Natural killer cell (primary cell): ENCODE results near the gene BRD9. TPM values are rescaled to one million over a fixed set of nuclear protein-coding genes. Genes with fewer than 3 reads are reported as not detected.

Source experiments
- ATAC-seq, 3 donors: fragments of 150-1000 bp in 2 of 3; fragments of 200-7000 bp in 1 of 3; cut with Tn5 transposase; 1 replicate in 1 of 3; 2 replicates in 2 of 3; pipeline ENCODE4 v1.10.0; 2021; ENCODE audit warnings: mild to moderate bottlenecking in 2 of 3, moderate library complexity in 2 of 3
- DNase-seq, 2 donors: peaks; one replicate each; pipeline versions ENCODE4 v3.0.0 to v3.0.0-alpha.2; 2013 to 2021; ENCODE audit warnings: mixed read lengths in 1 of 2
- H3K27ac ChIP-seq: one replicate; pipeline ENCODE4 v1.5.1; 2013; ENCODE audit warnings: mild to moderate bottlenecking, low read length
- H3K27me3 ChIP-seq: one replicate; pipeline ENCODE4 v1.6.1; 2013; ENCODE audit warnings: low read length; ENCODE audit not compliant: control insufficient read depth, insufficient read depth
- H3K36me3 ChIP-seq: one replicate; pipeline ENCODE4 v1.6.1; 2013; ENCODE audit warnings: low read length; ENCODE audit not compliant: control insufficient read depth, insufficient read depth
- H3K4me1 ChIP-seq: one replicate; pipeline ENCODE4 v1.6.1; 2013; ENCODE audit warnings: low read length; ENCODE audit not compliant: control insufficient read depth, insufficient read depth
- H3K4me3 ChIP-seq: one replicate; pipeline ENCODE4 v1.5.1; 2013; ENCODE audit warnings: low read length
- H3K9me3 ChIP-seq: one replicate; pipeline ENCODE4 v1.6.1; 2013; ENCODE audit warnings: low read length; ENCODE audit not compliant: control insufficient read depth, insufficient read depth
- H3K27ac Mint-ChIP-seq, 2 donors: one replicate each; pipeline ENCODE4 v1.8.0; 2022; ENCODE audit warnings: mild to moderate bottlenecking in 2 of 2, mixed read lengths in 2 of 2, moderate library complexity in 1 of 2
- H3K27me3 Mint-ChIP-seq, 2 donors: one replicate each; pipeline ENCODE4 v1.8.0; 2022; ENCODE audit warnings: low read depth in 2 of 2, mixed read lengths in 2 of 2
- H3K36me3 Mint-ChIP-seq: one replicate; pipeline ENCODE4 v1.8.0; 2022; ENCODE audit warnings: mixed read lengths
- H3K4me1 Mint-ChIP-seq, 2 donors: one replicate each; pipeline ENCODE4 v1.8.0; 2022; ENCODE audit warnings: mixed read lengths in 2 of 2
- H3K4me3 Mint-ChIP-seq: one replicate; pipeline ENCODE4 v1.8.0; 2022; ENCODE audit warnings: mild to moderate bottlenecking, moderate library complexity, mixed read lengths
- H3K9me3 Mint-ChIP-seq, 2 donors: one replicate each; pipeline ENCODE4 v1.8.0; 2022; ENCODE audit warnings: mixed read lengths in 2 of 2
- CTCF ChIP-seq: fragments of 200-600 bp; IDR thresholded peaks from one replicate; pipeline ENCODE4 v1.8.0; 2022; ENCODE audit warnings: antibody characterized with exemption
- WGBS: methylation state at CpG from one replicate; pipeline ENCODE4 v1.1.7; 2013; ENCODE audit warnings: missing lambda C conversion rate; ENCODE audit not compliant: insufficient coverage; 5-methylcytosine and 5-hydroxymethylcytosine counted together
- intact Hi-C: fragments of 100-400 bp; cut with micrococcal nuclease; formaldehyde crosslinking; loops from one replicate; pipeline ENCODE4 v1.14.2; 2022
- total RNA-seq, 4 donors: library from RNA; stranded (reverse); fragments of 120-200 nt in 1 of 4; gene quantifications; one replicate each; pipeline versions ENCODE4 v1.2.3 to v1.2.4, GENCODE V29; 2013 to 2022

Gene BRD9
- total RNA-seq, 3 donors from 2014 or later (not counting 1 experiment from before 2014, with no cell fraction given), result 59.7 to 80.0 (median 76.0) TPM

- no peaks in the 10 kb centered on the region for H3K9me3 ChIP-seq
- Mint-ChIP-seq H3K27me3 (no peaks in the 10 kb centered on the region), H3K27ac (no peak overlapping the region), H3K4me3 (no peak overlapping the region), H3K4me1 (no peaks in the 10 kb centered on the region), H3K9me3 (no peaks in the 10 kb centered on the region), H3K36me3 (no peaks in the 10 kb centered on the region)
- DNase-seq, result no peak
- H3K4me1 ChIP-seq, result no peaks in the 10 kb centered on the region
- TF ChIP-seq CTCF, result no peak
- intact Hi-C loops, result no loop called here
- H3K4me3 ChIP-seq, result no peak overlapping the region
- H3K27me3 ChIP-seq, result no peaks in the 10 kb centered on the region
- H3K27ac ChIP-seq, result no peak overlapping the region
- H3K36me3 ChIP-seq, result no peaks in the 10 kb centered on the region
- no peak for ATAC-seq
- WGBS, result 95% methylated on average over 7 of the region's 7 CpGs
Observed at GRCh38 chr5:914612-915011, 22.0 kb upstream of the BRD9 start.

GRCh38 chr5:914174-914573 is 21.6 kb upstream of the BRD9 start:
- Mint-ChIP-seq H3K27me3 (no peaks in the 10 kb centered on the region), H3K4me3 (no peak overlapping the region)

GRCh38 chr5:912280-913091 is 19.9 kb upstream of the BRD9 start:
- Mint-ChIP-seq H3K27ac (no peak overlapping the region), H3K27me3 (no peaks in the 10 kb centered on the region), H3K36me3 (no peaks in the 10 kb centered on the region), H3K4me1 (no peaks in the 10 kb centered on the region), H3K4me3 (no peak overlapping the region), H3K9me3 (no peaks in the 10 kb centered on the region)
- Histone ChIP-seq H3K36me3 (no peaks in the 10 kb centered on the region), H3K4me1 (no peaks in the 10 kb centered on the region), H3K9me3 (no peaks in the 10 kb centered on the region), H3K4me3 (no peak overlapping the region), H3K27ac (no peak overlapping the region), H3K27me3 (no peaks in the 10 kb centered on the region)
- DNase-seq, result peak in 1 of 2 donors; percentile 86
- 92% methylated on average over 44 of the region's 44 CpGs for WGBS
- ATAC-seq, result peak in 2 of 3 donors; percentile 48 to 61
- no peak for TF ChIP-seq CTCF
- intact Hi-C loops, result no loop called here

More at GRCh38 chr5:914174-914573, 21.6 kb upstream of the BRD9 start:
- 96% methylated on average over 14 of the region's 14 CpGs for WGBS
- no peaks in the 10 kb centered on the region for H3K27me3 ChIP-seq
- H3K9me3 Mint-ChIP-seq, result no peaks in the 10 kb centered on the region
- no peaks in the 10 kb centered on the region for H3K36me3 ChIP-seq
- DNase-seq (no peak), ATAC-seq (no peak)
- intact Hi-C loops, result no loop called here
- H3K36me3 Mint-ChIP-seq, result no peaks in the 10 kb centered on the region
- H3K27ac ChIP-seq, result no peak overlapping the region
- TF ChIP-seq CTCF, result no peak
- no peak overlapping the region for H3K27ac Mint-ChIP-seq
- H3K4me3 ChIP-seq, result no peak overlapping the region
- no peaks in the 10 kb centered on the region for H3K9me3 ChIP-seq
- no peaks in the 10 kb centered on the region for H3K4me1 ChIP-seq
- H3K4me1 Mint-ChIP-seq, result no peaks in the 10 kb centered on the region

GRCh38 chr5:911601-912000 is 19.0 kb upstream of the BRD9 start:
- DNase-seq, result no peak
- H3K4me3 ChIP-seq, result no peak overlapping the region
- no peak overlapping the region for H3K27ac ChIP-seq
- H3K27ac Mint-ChIP-seq, result no peak overlapping the region
- no peaks in the 10 kb centered on the region for H3K36me3 Mint-ChIP-seq
- H3K36me3 ChIP-seq, result no peaks in the 10 kb centered on the region
- no peak for ATAC-seq
- no peaks in the 10 kb centered on the region for H3K27me3 Mint-ChIP-seq
- H3K9me3 Mint-ChIP-seq, result no peaks in the 10 kb centered on the region
- no peak overlapping the region for H3K4me3 Mint-ChIP-seq
- intact Hi-C loops, result no loop called here
- no peak for TF ChIP-seq CTCF
- no peaks in the 10 kb centered on the region for H3K27me3 ChIP-seq
- 83% methylated on average over 11 of the region's 11 CpGs for WGBS
- no peaks in the 10 kb centered on the region for H3K4me1 ChIP-seq
- H3K4me1 Mint-ChIP-seq, result no peaks in the 10 kb centered on the region
- no peaks in the 10 kb centered on the region for H3K9me3 ChIP-seq
